HAP-1 (cell line): ENCODE data around the gene AICDA.
"Not testable (repeated sequence)": the region's sequence is repeated elsewhere in the genome, so short reads cannot be mapped to it uniquely, and the experiment has no call there.

Experiments
- DNase-seq, 2 experiments: peaks; one replicate each; pipeline ENCODE4 v3.0.0-alpha.2; 2016 to 2020; ENCODE audit warnings: low spot score in 2 of 2
- H3K27me3 ChIP-seq: fragments of 250-450 bp; sonication (Bioruptor Pico); 2 replicates; pipeline ENCODE4 v1.5.1; 2020; ENCODE audit warnings: low read depth, mild to moderate bottlenecking, moderate library complexity
- H3K36me3 ChIP-seq: fragments of 250-450 bp; sonication (Bioruptor Pico); replicated peaks from 2 replicates; pipeline ENCODE4 v1.5.1; 2020; ENCODE audit warnings: mild to moderate bottlenecking
- H3K4me1 ChIP-seq: fragments of 250-450 bp; sonication (Bioruptor Pico); 2 replicates; pipeline ENCODE4 v1.5.1; 2020; ENCODE audit warnings: mild to moderate bottlenecking
- H3K4me3 ChIP-seq: fragments of 250-450 bp; sonication (Bioruptor Pico); 2 replicates; pipeline ENCODE4 v1.5.1; 2020; ENCODE audit warnings: mild to moderate bottlenecking, moderate library complexity
- H3K9me3 ChIP-seq: fragments of 250-450 bp; sonication (Bioruptor Pico); 2 replicates; pipeline ENCODE4 v1.5.1; 2020; ENCODE audit warnings: mild to moderate bottlenecking, moderate library complexity
- in situ Hi-C: fragments of 300-500 bp; cut with MboI; formaldehyde crosslinking; loops from 3 replicates; pipeline ENCODE4 v1.14.3; 2020; ENCODE audit warnings: low sequenced_read_pairs, inconsistent platforms, mixed read lengths

The AICDA gene

GRCh38 chr12:8594072-8594471, 18.6 kb downstream of the AICDA start:
- in situ Hi-C loops, result no loop called here

GRCh38 chr12:8593246-8593645, 19.4 kb downstream of the AICDA start:
- Histone ChIP-seq H3K4me3 (no peak overlapping the region), H3K27me3 (no peaks in the 10 kb centered on the region), H3K36me3 (no peaks in the 10 kb centered on the region), H3K9me3 (no peaks in the 10 kb centered on the region), H3K4me1 (no peaks in the 10 kb centered on the region)
- no peak for DNase-seq
- in situ Hi-C loops, result no loop called here

More at GRCh38 chr12:8594072-8594471, 18.6 kb downstream of the AICDA start:
- H3K27me3 ChIP-seq, result no peaks in the 10 kb centered on the region
- H3K9me3 ChIP-seq, result no peaks in the 10 kb centered on the region
- no peaks in the 10 kb centered on the region for H3K4me1 ChIP-seq
- H3K36me3 ChIP-seq, result no peaks in the 10 kb centered on the region
- no peak for DNase-seq
- no peak overlapping the region for H3K4me3 ChIP-seq

DNA sequence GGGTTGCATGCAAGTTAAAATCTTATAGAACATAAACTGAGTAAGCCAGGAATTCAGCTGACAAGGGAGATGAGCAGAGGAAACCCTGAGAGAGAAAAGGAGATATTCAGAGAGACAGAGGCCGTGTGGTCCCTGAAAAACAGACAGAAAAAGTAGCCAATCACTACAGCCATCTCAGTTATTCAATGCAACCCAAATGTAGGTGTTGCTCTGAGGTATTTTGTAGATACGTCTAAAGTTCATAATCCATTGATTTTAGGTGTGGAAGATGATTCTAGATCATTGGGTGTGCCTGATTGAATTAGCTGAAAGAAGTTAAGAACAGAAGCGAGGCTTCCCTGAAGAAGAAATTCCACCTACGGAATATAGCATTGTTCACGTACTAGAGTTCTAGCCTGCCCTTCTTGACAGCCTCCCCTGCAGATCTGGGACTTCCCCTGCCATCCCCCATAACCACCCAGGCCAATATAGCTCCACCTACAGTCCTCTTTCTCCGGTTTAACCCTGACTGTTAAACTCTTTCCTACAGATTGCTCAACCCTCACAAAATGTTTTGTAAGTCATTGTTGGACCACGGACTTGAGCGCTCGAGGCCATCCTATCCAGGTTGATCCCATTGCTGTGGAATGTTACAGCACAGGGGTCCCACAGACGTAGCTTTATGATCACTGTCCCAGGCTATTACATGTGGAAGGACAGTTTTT, 21.7 kb downstream of the AICDA start:
- Histone ChIP-seq H3K4me3 (no peak overlapping the region), H3K36me3 (no peaks in the 10 kb centered on the region), H3K27me3 (no peaks in the 10 kb centered on the region), H3K9me3 (no peaks in the 10 kb centered on the region), H3K4me1 (no peaks in the 10 kb centered on the region)
- in situ Hi-C loops, result no loop called here
- DNase-seq, result no peak

- no peaks in the 10 kb centered on the region for H3K4me1 ChIP-seq
- no peak for DNase-seq
- H3K36me3 ChIP-seq, result no peaks in the 10 kb centered on the region
- no peaks in the 10 kb centered on the region for H3K9me3 ChIP-seq
- in situ Hi-C loops, result no loop called here
- no peaks in the 10 kb centered on the region for H3K27me3 ChIP-seq
- H3K4me3 ChIP-seq, result no peak overlapping the region
Measured at GRCh38 chr12:8589679-8590078, 23.0 kb downstream of the AICDA start.

DNA sequence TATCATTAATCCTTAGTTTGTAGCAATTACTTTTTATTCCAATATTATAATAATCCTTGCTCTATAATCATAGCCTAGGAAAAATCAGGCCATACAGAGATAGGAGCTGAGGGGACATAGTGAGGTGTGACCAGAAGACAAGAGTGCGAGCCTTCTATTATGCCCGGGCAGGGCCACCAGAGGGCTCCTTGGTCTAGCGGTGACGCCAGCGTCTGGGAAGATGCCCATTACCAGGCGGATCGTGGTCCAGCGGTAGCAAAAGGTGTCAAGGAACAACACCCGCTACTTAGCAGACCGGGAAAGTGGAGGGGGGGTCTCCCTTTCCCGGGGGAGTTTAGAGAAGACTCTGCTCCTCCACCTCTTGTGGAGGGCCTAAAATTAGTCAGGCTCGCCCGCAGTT, 28.2 kb downstream of the AICDA start:
- in situ Hi-C loops, H3K4me3 ChIP-seq, H3K36me3 ChIP-seq, H3K27me3 ChIP-seq, DNase-seq, H3K9me3 ChIP-seq, H3K4me1 ChIP-seq: not testable (repeated sequence)

DNA sequence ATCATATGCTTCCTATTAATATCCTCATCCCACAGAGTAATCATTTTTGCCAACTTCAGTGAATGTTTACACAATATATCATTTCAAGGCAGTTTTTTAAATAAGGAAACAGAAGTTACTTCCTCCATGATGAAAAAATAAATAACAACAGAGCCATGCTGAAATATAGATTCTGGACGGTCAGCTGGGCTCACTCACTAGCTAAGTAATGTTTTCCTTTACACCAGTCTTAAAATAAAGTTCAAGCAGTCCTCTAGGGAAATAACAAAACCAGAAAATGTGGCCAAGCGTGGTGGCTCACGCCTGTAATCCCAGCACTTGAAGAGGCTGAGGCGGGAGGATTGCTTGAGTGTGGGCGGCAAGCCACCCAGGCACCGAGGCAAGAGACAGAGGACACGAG, 28.7 kb downstream of the AICDA start:
- Histone ChIP-seq H3K4me3 (no peak overlapping the region), H3K9me3 (no peaks in the 10 kb centered on the region), H3K36me3 (no peaks in the 10 kb centered on the region), H3K4me1 (no peaks in the 10 kb centered on the region), H3K27me3 (no peaks in the 10 kb centered on the region)
- in situ Hi-C loops, result no loop called here
- DNase-seq, result no peak

DNA sequence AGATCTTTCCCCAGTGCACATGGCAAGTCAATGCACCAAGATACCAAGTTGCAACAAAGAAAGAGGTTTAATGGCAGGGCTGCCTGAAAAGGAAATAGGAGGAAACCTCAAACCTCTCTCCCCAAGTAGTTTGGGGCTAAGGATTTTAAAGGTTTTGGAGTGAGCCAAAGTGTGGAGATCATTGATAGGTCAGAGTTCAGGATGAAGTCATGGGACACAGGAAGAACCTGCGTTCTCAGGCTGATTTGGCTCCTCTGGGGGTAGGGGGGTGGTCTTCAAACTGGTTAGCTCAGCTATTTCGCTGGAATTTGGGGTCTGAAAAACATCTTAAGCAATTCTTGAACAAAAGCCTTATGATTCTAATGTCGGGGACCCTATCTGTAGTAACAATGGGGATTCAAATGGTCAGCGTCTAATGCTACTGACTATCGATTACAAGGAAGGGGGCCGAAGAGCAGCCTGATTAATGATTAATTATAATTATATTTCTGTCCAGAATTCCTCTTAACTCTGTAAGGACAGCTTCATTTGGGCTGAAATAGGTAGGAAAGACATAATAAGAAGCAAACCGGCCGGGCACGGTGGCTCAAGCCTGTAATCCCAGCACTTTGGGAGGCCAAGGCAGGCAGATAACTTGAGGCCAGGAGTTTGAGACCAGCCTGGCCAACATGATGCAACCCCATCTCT, 31.4 kb downstream of the AICDA start:
- in situ Hi-C loops, result no loop called here
- H3K9me3 ChIP-seq, result no peaks in the 10 kb centered on the region
- no peaks in the 10 kb centered on the region for H3K4me1 ChIP-seq

DNA sequence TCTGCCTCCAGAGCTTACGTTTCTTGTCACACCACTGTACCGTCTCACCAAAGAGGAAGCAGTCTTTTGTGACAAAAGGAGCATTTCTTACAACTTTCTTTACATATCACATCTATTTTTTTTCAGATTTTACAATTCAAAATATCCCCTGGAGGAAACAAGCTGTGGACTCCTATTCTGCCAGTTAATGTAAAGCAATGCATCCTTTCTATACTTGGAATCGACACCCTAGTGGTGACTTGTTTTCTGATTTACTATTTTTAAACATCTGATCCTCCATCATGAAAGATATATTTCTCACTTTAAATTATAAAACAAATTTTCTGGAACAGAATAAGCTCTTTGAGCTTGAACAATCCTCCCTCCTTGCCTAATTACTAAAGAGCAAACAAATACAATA, 34.8 kb downstream of the AICDA start:
- H3K4me3 ChIP-seq, result no peak overlapping the region
- H3K4me1 ChIP-seq, result no peaks in the 10 kb centered on the region
- no peak for DNase-seq
- H3K27me3 ChIP-seq, result no peaks in the 10 kb centered on the region
- no peaks in the 10 kb centered on the region; the same call in 1 of the 2 replicates for H3K9me3 ChIP-seq
- in situ Hi-C loops, result no loop called here
- H3K36me3 ChIP-seq, result no peaks in the 10 kb centered on the region

More for the DNA sequence above, 31.4 kb downstream of the AICDA start:
- Histone ChIP-seq H3K36me3 (no peaks in the 10 kb centered on the region), H3K27me3 (no peaks in the 10 kb centered on the region), H3K4me3 (no peak overlapping the region)
- DNase-seq, result no peak

DNA sequence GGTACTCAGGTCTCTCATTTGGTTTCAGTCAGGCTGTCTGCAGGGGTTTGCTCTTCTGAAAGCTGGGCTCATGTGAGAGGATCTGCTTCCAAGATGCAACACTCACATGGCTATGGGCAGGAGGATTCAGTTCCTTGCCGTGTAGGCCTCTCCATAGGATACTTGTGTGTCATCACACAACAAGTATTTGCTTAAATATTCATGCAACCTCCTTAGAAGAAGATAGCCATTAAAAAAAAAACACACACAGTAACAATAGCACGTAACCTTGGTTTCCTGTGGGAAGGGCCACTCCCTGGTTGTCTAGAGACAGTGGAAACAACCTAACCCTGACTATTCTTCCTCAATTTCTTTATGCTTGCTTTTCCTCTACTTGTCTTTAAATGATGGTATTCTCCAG, 40.2 kb downstream of the AICDA start:
- DNase-seq, result no peak
- H3K27me3 ChIP-seq, result no peaks in the 10 kb centered on the region
- no peaks in the 10 kb centered on the region for H3K36me3 ChIP-seq
- in situ Hi-C loops, result no loop called here
- H3K9me3 ChIP-seq, result no peaks in the 10 kb centered on the region; the same call in 1 of the 2 replicates
- H3K4me3 ChIP-seq, result no peak overlapping the region
- H3K4me1 ChIP-seq, result no peaks in the 10 kb centered on the region

- in situ Hi-C loops, result no loop called here
- Histone ChIP-seq H3K4me1 (peaks cover 9% of the 10 kb centered on the region), H3K4me3 (no peak overlapping the region), H3K9me3 (no peaks in the 10 kb centered on the region), H3K27me3 (no peaks in the 10 kb centered on the region), H3K36me3 (no peaks in the 10 kb centered on the region)
- no peak for DNase-seq
Measured at GRCh38 chr12:8566525-8566924, 46.1 kb downstream of the AICDA start.

DNA sequence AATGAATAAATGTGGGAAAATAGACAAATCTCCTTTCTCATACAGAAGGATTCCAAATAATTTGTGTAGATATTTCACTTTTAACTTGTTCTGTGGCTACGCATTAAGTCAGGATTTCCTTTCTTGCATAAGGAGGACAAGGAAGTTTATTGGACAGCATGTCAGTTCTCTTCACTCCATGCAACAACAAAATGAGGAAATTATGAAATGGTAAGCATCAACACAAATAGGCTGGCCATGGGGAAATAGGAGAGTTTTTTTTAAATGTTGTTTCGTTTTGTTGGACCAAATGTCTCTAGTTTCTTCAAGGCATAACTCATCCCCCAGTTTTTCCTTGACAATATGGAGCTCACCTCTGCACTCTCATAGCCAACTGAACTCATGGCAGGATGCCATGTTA, 46.6 kb downstream of the AICDA start:
- in situ Hi-C loops, H3K27me3 ChIP-seq, H3K4me3 ChIP-seq, H3K9me3 ChIP-seq, H3K4me1 ChIP-seq, H3K36me3 ChIP-seq, DNase-seq: not testable (repeated sequence)

GRCh38 chr12:8564656-8565055, 48.0 kb downstream of the AICDA start:
- DNase-seq, result no peak
- Histone ChIP-seq H3K9me3 (no peaks in the 10 kb centered on the region), H3K4me3 (no peak overlapping the region), H3K4me1 (peaks cover 9% of the 10 kb centered on the region), H3K27me3 (no peaks in the 10 kb centered on the region), H3K36me3 (no peaks in the 10 kb centered on the region)
- in situ Hi-C loops, result no loop called here

- in situ Hi-C loops, result no loop called here
- Histone ChIP-seq H3K9me3 (no peaks in the 10 kb centered on the region), H3K4me3 (no peak overlapping the region), H3K36me3 (no peaks in the 10 kb centered on the region), H3K4me1 (peaks cover 9% of the 10 kb centered on the region), H3K27me3 (no peaks in the 10 kb centered on the region)
- peak; percentile 43 to 63 for DNase-seq
Measured at GRCh38 chr12:8563356-8563755, 49.3 kb downstream of the AICDA start.

GRCh38 chr12:8562310-8562709, 50.3 kb downstream of the AICDA start:
- H3K36me3 ChIP-seq, result no peaks in the 10 kb centered on the region
- no peak for DNase-seq
- H3K9me3 ChIP-seq, result no peaks in the 10 kb centered on the region
- peaks cover 9% of the 10 kb centered on the region for H3K4me1 ChIP-seq
- no peaks in the 10 kb centered on the region for H3K27me3 ChIP-seq
- in situ Hi-C loops, result no loop called here
- H3K4me3 ChIP-seq, result no peak overlapping the region
